ENCODE measurements around the gene PHF12.
"Not testable (repeated sequence)": the region's sequence is repeated elsewhere in the genome, so short reads cannot be mapped to it uniquely, and the experiment has no call there.

The PHF12 gene

GRCh38 chr17:28879886-28880571 is 71.3 kb downstream of the PHF12 start:
- DNase-seq, result no peak

GRCh38 chr17:28878981-28879380 is 72.3 kb downstream of the PHF12 start:
- DNase-seq, result no peak

- no peak for DNase-seq
Measured at GRCh38 chr17:28878158-28878910, 73.0 kb downstream of the PHF12 start.

DNA sequence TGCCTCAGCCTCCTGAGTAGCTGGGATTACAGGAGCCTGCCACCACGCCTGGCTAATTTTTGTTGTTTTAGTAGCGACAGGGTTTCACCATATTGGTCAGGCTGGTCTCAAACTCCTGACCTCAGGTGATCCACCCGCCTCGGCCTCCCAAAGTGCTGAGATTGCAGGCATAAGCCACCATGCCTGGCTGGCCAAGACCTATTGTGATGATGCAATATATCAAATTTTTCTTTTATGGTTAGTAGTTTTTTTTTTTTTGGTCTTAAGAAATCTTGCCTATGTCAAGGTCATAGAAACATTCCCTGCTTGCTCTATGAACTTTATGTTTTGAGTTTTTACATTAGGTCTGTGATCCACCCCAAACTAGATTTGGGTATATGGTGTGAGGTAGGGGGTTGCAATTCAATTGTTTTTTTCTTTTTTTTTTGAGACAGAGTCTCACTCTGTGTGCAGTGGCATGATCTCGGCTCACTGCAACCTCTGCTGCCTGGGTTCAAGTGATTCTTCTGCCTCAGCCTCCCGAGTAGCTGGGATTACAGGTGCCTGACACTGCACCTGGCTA is 74.1 kb downstream of the PHF12 start:
- not testable (repeated sequence) for DNase-seq

DNA sequence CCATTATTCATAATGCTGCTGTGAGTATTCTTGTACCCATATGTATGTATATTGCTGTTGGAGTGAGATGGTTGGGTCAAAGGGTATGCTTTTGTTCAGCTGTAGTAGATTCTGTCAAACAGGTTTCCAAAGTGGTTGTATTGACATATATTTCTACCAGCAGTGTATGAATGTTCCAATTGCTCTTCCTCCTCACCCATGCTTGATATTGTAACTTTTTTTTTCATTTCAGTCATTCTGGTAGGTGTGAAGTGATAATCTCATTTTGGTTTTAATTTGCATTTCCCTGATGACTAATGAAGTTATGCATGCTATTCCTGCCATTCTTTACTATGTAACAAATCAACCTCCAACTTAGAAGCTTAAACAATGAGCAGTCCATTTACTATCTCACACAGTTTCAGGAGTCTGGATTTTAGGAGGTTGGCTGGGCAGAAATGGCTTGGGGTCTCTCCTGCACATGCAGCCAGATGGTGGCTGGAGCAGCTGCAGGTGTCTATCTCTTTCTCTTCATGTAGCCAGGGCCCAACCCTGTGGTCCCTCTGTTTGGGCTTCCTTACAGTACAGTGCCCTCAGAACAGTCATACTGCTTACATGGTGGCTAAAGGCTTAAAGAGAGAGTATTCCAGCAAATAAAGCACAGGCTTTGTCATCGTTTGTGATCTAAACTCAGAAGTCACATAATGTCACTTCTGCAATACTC is 75.3 kb downstream of the PHF12 start:
- no peak for DNase-seq

DNA sequence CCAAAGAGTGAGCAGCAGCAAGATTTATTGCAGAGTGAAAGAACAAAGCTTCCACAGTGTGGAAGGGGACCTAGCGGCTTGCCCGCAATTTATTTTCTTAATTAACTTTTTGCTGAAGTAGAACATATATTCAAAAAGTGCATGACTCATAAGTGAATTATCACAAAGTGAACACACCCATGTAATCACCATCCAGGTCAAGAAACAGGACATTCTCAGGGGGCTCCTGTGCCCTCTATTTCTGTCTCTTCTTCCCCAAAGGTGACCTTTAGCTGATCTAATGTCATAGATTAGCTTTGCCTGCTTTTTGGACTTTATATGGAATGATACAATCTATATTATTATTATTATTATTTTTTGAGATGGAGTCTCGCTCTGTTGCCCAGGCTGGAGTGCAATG is 76.6 kb downstream of the PHF12 start:
- no peak for DNase-seq

DNA sequence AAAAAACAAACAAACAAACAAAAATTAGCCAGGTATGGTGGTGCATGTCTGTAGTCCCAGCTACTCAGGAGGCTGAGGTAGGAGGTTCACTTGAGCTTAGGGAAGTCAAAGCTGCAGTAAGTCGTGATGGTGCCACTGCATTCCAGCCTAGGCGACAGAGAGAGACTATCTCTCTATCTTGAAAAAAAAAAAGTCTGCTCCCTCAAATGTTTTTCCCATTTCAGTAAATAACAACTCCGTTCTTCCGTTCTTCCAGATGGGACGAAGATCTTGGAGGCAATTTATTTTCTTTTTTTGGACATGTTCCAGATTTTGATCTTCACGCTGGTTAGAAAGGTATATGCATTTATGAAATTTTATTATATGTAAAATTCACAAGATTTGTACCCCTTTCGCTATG is 77.5 kb downstream of the PHF12 start:
- no peak for DNase-seq

DNA sequence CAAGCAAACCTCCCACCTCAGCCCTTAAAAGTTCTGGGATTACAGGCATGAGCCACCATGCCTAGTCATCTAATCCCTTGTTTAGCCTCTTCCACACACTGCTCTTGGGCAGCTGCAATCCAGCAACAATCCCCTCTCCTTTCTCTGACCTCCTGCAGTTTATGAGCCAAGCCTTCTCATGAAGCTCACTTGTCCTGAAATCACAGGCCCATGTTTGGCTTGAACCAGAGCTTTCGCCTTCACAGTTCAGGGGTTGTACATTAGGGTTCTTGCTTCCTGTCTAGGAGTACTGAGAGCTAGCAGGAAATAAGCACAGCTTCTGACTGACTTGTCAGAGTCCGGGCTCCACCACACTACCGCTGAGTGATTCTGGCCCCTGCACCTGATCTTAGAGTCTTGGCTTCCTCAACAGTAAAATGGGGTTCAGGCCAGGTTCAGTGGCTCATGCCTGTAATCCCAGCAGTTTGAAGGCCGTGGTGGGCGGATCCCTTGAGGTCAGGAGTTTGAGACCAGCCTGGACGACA is 80.2 kb downstream of the PHF12 start:
- DNase-seq, result peak; percentile 39

GRCh38 chr17:28867276-28867675 is 84.0 kb downstream of the PHF12 start:
- no peak for DNase-seq

DNA sequence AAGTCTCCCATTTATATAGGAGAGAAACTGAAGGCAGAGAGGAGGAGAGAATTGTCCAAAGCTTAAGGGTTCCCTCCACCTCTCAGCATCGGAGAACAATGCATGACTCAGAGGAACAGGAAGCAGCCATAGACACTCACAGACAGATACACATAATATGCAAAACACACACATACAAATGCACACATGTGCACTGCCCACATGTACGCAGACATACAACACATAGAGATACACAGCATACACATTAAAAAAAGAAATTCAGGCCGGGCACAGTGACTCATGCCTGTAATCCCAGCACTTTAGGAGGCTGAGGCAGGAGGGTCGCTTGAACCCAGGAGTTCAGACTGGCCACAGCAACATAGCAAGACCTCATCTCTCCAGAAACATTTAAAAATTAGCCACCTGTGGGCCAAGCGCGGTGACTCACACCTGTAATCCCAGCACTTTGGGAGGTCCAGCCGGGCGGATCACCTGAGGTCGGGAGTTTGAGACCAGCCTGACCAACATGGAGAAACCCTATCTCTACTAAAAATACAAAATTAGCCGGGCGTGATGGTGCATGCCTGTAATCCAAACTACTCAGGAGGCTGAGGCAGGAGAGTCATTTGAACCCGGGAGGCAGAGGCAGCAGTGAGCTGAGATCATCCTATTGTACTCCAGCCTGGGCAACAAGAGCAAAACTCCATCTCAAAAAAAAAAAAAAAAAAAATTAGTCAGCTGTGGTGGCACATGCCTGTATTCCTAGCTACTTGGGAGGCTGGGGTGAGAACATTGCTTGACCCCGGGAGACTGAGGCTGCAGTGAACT is 85.2 kb downstream of the PHF12 start:
- DNase-seq, result no peak

DNA sequence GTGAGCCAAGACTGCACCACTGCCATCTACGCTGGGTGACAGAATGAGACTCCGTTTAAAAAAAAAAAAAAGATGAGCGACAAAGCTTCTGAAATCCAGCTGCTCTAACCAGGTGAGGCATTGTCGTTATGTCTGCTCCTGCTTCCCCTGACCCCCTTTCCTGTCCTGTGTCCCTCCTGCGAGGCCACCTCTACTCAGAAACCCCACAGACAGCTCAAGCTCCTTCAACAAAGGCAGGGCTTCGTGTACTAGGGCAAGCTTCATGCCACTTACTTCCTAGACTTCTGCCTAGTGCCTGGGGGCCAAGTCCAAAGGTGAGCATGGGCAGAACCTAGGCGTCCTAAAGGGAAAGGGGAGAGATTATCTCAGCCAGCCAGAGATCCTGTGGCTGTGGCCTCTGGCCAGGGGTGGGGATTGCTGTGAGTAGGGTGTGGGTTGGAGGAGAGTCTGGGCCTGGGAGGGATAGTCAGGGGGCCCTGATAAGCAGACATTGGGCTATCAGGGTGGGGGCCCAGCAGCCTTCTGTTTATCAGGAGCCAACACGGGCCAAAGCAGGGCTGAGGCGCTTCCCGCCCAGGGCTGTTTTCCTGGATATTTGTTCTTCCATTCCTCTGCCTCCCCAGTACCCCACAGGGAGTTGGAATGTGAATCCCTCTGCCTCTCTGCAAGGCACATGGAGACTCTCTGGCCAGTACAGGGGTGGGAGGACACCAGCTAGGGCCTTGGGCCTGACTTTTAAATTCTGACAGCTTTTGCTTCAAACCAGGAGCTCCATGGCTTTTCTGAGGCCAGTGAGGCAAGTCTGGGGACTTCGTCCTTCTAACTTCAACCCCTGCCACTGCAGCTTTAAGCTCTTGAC is 86.1 kb downstream of the PHF12 start:
- no peak for DNase-seq

DNA sequence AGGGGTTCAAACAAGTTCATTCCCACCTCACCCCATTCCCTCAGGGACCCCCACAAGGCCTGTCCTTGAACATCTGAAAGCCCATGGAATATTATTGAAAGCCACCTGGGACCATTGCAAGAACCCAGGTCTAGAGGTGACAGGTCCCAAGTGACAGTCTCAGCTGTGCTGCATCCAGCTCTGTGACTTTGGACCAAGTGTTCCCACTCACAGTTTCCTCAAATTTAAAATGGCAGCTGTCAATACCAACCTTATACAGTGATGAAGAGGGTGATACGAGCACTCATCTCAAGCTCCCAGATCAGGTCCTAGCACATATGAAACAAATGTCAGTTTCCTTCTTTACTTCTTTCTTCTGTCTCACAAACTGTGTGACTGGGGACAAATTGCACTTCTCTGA is 87.4 kb downstream of the PHF12 start:
- DNase-seq, result no peak

GRCh38 chr17:28862561-28862960 is 88.8 kb downstream of the PHF12 start:
- no peak for DNase-seq

DNA sequence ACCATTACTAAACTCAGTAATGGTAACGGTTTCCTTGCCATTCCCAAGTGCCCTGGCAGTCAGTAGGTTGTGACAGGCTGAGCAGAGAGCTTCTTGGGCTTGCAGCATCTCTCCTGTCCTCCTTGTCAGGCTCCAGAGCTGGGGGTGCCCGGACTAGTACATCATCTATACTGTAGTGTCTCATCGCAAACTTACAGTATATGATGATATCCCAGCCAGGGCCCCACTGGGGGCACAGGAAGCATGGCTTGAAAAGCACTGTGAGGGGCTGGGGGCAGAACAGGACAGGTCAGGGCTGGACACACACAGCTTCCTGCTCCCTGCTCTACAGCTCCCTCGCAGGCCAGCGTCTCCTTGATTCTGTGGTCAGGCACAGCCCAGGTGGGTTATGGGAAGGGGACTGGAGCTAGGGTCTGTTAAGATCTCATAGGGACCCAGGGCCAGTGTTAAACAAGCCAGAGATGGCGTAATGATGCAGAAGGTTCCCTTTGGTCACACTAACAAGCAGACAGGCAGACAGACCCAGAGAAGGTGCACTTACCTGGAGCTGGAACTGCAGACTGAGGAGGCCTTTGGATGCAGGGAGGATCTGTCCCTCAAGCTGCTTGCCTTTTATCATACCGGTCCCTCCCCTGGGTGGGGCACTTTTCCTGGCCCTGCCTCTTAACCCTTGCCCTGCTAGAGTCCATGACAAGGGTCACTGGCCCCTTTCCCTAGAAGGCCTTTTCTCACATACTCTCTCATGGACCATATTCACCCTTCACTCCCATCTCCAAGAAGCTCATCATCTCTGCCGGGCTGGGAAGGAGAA is 89.7 kb downstream of the PHF12 start:
- no peak for DNase-seq

DNA sequence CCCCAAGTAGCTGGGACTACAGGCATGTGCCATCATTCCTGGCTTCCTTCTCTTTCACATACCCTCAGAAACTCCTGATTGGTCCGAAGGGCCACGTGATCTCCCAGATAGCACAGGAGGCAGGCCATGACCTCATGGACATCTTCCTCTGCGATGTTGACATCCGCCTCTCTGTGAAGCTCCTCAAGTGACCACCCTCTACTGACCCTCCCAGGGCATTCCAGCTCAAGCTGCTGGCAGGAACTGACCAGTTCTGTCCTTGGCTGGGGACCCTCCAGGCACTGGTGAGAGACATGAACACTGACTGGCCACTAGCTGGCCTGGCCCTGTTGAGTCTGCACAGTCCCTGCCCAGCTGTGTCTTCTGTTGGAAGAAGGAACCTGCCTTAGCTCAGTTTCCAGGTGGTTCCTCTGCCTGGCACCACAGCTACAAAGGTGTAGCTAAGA is 90.9 kb downstream of the PHF12 start:
- DNase-seq, result no peak

DNA sequence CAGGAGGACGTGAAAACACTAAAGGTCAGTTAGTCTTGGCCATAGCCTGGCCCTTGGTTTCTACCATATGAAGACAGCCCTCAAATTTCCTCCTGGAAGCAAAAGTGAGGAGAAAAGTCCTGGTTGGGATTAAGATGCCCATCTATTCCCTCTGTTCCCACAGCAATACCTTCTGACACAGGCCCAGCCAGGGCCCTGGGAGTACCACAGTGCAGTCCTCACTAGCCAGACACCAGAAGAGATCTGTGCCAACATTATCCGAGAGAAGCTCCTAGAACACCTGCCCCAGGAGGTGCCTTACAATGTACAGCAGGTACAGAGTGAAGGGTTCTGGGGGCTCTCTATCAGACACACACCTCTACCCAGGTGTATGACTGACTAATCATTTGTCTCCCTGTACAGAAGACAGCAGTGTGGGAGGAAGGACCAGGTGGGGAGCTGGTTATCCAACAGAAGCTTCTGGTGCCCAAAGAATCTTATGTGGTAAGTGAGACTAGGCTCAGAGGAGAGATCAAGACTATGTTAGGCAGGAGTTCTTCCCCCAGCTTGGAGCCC is 92.4 kb downstream of the PHF12 start:
- DNase-seq, result no peak

- no peak for DNase-seq
Measured at GRCh38 chr17:28857905-28858800, 93.2 kb downstream of the PHF12 start.

DNA sequence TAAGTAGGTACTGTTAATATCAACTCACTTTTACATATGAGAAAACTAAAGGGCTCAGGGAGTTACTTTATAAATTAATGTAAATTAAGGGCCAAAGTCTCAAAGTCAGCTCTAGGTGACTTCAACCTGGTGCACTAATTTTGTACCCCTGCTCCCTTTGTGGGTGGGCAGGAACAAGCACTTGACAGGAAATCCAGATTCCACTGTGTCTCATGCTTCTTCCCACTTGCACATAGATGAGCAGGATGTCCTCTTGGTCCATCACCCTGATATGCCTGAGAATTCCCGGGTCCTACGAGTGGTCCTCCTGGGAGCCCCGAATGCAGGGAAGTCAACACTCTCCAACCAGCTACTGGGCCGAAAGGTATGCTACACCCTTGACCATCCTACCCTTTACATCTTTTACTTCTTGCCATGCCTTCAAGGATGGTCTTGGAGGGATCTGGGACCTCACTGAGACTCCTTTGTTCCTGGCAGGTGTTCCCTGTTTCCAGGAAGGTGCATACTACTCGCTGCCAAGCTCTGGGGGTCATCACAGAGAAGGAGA is 95.2 kb downstream of the PHF12 start:
- no peak for DNase-seq

DNA sequence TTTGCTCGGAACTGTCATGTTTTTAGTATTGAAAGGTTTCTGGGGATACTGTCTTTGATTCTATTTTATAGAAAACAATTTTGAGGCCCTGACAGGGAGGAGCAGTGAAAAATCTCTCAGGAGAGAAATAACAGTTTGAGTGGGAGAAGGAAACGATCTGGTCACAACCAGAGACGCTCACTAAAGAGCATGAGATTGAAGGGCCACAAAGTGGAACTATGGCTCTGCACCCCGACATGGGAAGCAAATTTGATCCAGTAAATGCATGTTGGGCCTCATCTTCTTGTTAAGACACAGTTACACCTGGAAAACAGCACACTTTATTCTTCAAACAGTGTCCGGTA is 96.0 kb downstream of the PHF12 start:
- no peak for DNase-seq

All from CD4-positive, alpha-beta T cell treated with Interleukin-12 subunit alpha and Interleukin-12 subunit beta, for 1 hour (primary cell).